Upper lobe of left lung (tissue), 6 donors: Measurements from ENCODE around the gene MYLK. TPM values are rescaled to one million over a fixed set of nuclear protein-coding genes. Genes with fewer than 3 reads are reported as not detected.
A peak's percentile ranks its signal among the peaks of the same experiment; 100 is the strongest.

Source experiments
- ATAC-seq, 2 donors: fragments of 200-7000 bp; cut with Tn5 transposase; one replicate each; pipeline ENCODE4 v1.9.1; 2022; ENCODE audit warnings: mild to moderate bottlenecking in 2 of 2, moderate library complexity in 2 of 2; ENCODE audit not compliant: low FRiP score in 2 of 2
- DNase-seq, 2 donors: peaks; one replicate each; pipeline ENCODE4 v3.0.0-alpha.2; 2019 to 2020
- H3K27ac ChIP-seq, 4 donors: fragments of 200-600 bp; sonication (generic); one replicate each; pipeline ENCODE4 v1.5.1; 2016 to 2019
- H3K27me3 ChIP-seq, 4 donors: fragments of 200-600 bp; sonication (generic); one replicate each; pipeline ENCODE4 v1.5.1; 2017 to 2019
- H3K36me3 ChIP-seq, 4 donors: fragments of 200-600 bp; sonication (generic); one replicate each; pipeline ENCODE4 v1.5.1; 2016 to 2019
- H3K4me1 ChIP-seq, 4 donors: fragments of 200-600 bp; sonication (generic); one replicate each; pipeline ENCODE4 v1.5.1; 2018 to 2019
- H3K4me3 ChIP-seq, 4 donors: fragments of 200-600 bp; sonication (generic); one replicate each; pipeline ENCODE4 v1.5.1; 2017 to 2019; ENCODE audit warnings: mild to moderate bottlenecking in 2 of 4, moderate library complexity in 1 of 4
- H3K9me3 ChIP-seq, 4 donors: fragments of 200-600 bp; sonication (generic); one replicate each; pipeline ENCODE4 v1.5.1; 2018 to 2019
- CTCF ChIP-seq, 6 experiments: fragments of 450-650 bp in 4 of 6; fragments of 200-600 bp in 2 of 6; sonication (generic) in 2 of 6; IDR thresholded peaks; one replicate each; pipeline ENCODE4 v1.5.1; 2016 to 2019; ENCODE audit warnings: antibody characterized with exemption in 6 of 6
- EP300 ChIP-seq, 4 donors: sonication (generic); formaldehyde crosslinking; IDR thresholded peaks; one replicate each; pipeline ENCODE4 v1.5.1; 2017; ENCODE audit warnings: antibody characterized with exemption in 4 of 4, control low read depth in 2 of 4
- POLR2A ChIP-seq, 4 donors: fragments of 450-650 bp; IDR thresholded peaks; one replicate each; pipeline ENCODE4 v1.5.1; 2016 to 2017; ENCODE audit warnings: antibody characterized with exemption in 4 of 4, mild to moderate bottlenecking in 2 of 4
- POLR2AphosphoS5 ChIP-seq, 2 donors: sonication (generic); formaldehyde crosslinking; IDR thresholded peaks; one replicate each; pipeline ENCODE4 v1.5.1; 2017; ENCODE audit warnings: antibody characterized with exemption in 2 of 2
- WGBS, 2 donors: methylation state at CpG; one replicate each; pipeline ENCODE4 v1.1.5; 2017 to 2018; 5-methylcytosine and 5-hydroxymethylcytosine counted together
- total RNA-seq, 6 donors: library from RNA; depleted of rRNA in 4 of 6; stranded (reverse); fragments of >200 nt in 4 of 6; gene quantifications; one replicate each; pipeline versions ENCODE4 v1.1.0 to v1.2.1, GENCODE V29; 2016 to 2021
- donor health status: DM: no; HTN: no; CAD: no; lungs with moderate emphysema.
- donor health status: DM: no; HTN: yes; CAD: no; lungs with severe emphysema.

Gene MYLK
- total RNA-seq, 6 donors from 2014 or later = 105 to 378 (median 160) TPM

DNA sequence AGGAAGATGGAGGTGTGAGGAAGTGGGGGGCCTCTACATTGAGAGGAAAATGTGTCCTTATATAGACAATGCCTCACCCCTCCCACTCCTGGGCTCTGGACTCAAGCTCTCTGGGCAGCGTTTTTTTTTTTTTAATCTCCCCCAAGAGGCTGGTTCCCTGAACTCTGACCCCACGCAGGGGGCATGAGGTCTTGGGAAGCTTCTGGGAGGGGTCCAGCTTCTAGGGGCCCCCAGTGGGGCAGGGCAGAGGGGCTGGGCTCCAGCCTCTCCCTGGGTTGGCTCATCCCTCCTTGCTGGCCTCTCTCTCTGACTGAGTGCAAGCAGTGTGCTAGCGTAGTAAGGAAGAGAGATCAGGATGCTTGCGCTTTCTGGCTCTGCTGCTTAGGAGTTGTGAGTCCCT lies 197.9 kb downstream of the MYLK start:
- Histone ChIP-seq H3K36me3 (peaks cover 0 to 21% (median 14%) of the 10 kb centered on the region in 4 donors), H3K4me1 (peaks cover 25 to 57% (median 40%) of the 10 kb centered on the region in 4 donors), H3K27me3 (no peaks in the 10 kb centered on the region), H3K4me3 (no peak overlapping the region), H3K27ac (peak overlapping the region in 2 of 4 donors; percentile 27 to 55), H3K9me3 (no peaks in the 10 kb centered on the region)
- DNase-seq (no peak), ATAC-seq (no peak)
- 67 to 71% methylated on average over 4 of the region's 4 CpGs for WGBS, 2 donors
- TF ChIP-seq POLR2A (IDR thresholded peaks at IDR 0.05) (no peak), EP300 (IDR thresholded peaks at IDR 0.05) (no peak), CTCF (IDR thresholded peaks at IDR 0.05) (no peak), POLR2AphosphoS5 (IDR thresholded peaks at IDR 0.05) (no peak)

GRCh38 chr3:123685780-123686179 lies 198.4 kb downstream of the MYLK start:
- H3K4me3 ChIP-seq = no peak overlapping the region
- no peaks in the 10 kb centered on the region for H3K9me3 ChIP-seq
- ATAC-seq (no peak), DNase-seq (no peak)
- H3K36me3 ChIP-seq = peaks cover 0 to 23% (median 15%) of the 10 kb centered on the region in 4 donors
- H3K27me3 ChIP-seq = no peaks in the 10 kb centered on the region
- peaks cover 22 to 57% (median 40%) of the 10 kb centered on the region in 4 donors for H3K4me1 ChIP-seq
- TF ChIP-seq POLR2A (IDR thresholded peaks at IDR 0.05) = no peak
- no peak for TF ChIP-seq CTCF (IDR thresholded peaks at IDR 0.05)
- TF ChIP-seq EP300 (IDR thresholded peaks at IDR 0.05) = no peak
- TF ChIP-seq POLR2AphosphoS5 (IDR thresholded peaks at IDR 0.05) = no peak
- peak overlapping the region in 2 of 4 donors; percentile 27 to 55 for H3K27ac ChIP-seq
- WGBS, 2 donors = 88 to 91% methylated on average over 9 of the region's 9 CpGs

GRCh38 chr3:123684636-123685035 lies 199.5 kb downstream of the MYLK start:
- no peak overlapping the region for H3K4me3 ChIP-seq
- no peak for TF ChIP-seq POLR2AphosphoS5 (IDR thresholded peaks at IDR 0.05)
- TF ChIP-seq EP300 (IDR thresholded peaks at IDR 0.05) = no peak
- TF ChIP-seq POLR2A (IDR thresholded peaks at IDR 0.05) = no peak
- TF ChIP-seq CTCF (IDR thresholded peaks at IDR 0.05) = no peak
- DNase-seq (no peak), ATAC-seq (no peak)
- H3K27ac ChIP-seq = peak overlapping the region in 3 of 4 donors; percentile 45 to 78 (median 76)
- WGBS, 2 donors = 91 to 94% methylated on average over 7 of the region's 7 CpGs
- no peaks in the 10 kb centered on the region for H3K27me3 ChIP-seq
- H3K36me3 ChIP-seq = peaks cover 0 to 30% (median 13%) of the 10 kb centered on the region in 4 donors
- H3K9me3 ChIP-seq = no peaks in the 10 kb centered on the region
- H3K4me1 ChIP-seq = peaks cover 22 to 56% (median 31%) of the 10 kb centered on the region in 4 donors

DNA sequence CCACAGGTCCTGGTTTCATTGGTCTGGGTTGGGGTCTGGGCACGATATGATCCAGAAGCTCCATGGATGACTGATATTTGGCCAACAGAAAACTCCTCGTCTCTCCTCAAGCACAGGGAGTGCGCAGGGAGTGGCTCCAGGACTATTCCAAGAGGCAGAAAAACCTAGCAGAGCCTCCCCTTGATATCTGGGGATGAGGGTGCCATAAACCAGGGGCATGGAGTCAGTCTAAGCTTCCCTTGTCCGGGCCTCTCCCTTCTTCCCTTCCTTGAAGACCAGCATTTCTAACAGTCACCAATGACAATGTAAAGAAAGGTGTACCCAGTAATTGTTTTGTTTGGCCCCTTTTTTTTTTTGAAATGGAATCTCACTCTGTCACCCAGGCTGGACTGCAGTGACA lies 199.9 kb downstream of the MYLK start:
- H3K36me3 ChIP-seq = peaks cover 0 to 33% (median 13%) of the 10 kb centered on the region in 4 donors
- TF ChIP-seq POLR2AphosphoS5 (IDR thresholded peaks at IDR 0.05) (no peak), POLR2A (IDR thresholded peaks at IDR 0.05) (no peak), CTCF (IDR thresholded peaks at IDR 0.05) (no peak), EP300 (IDR thresholded peaks at IDR 0.05) (no peak)
- DNase-seq (no peak), ATAC-seq (no peak)
- H3K27ac ChIP-seq = peak overlapping the region; percentile 24 to 78 (median 60)
- WGBS, 2 donors = 82 to 86% methylated on average over 4 of the region's 4 CpGs
- H3K4me3 ChIP-seq = no peak overlapping the region
- H3K4me1 ChIP-seq = peaks cover 20 to 51% (median 27%) of the 10 kb centered on the region in 4 donors
- no peaks in the 10 kb centered on the region for H3K9me3 ChIP-seq
- no peaks in the 10 kb centered on the region for H3K27me3 ChIP-seq
